Body of pancreas (tissue), 4 donors: Measurements from ENCODE around the gene DRD1. TPM values are rescaled to one million over a fixed set of nuclear protein-coding genes. Genes with fewer than 3 reads are reported as not detected.
"Not testable (repeated sequence)": the region's sequence is repeated elsewhere in the genome, so short reads cannot be mapped to it uniquely, and the experiment has no call there.

ENCODE experiments used
- ATAC-seq: fragments of 150-250 bp; one replicate; pipeline ENCODE4 v1.9.1; 2016
- DNase-seq, 4 donors: peaks; one replicate each; pipeline ENCODE4 v3.0.0-alpha.2; 2019
- H3K27ac ChIP-seq, 4 donors: fragments of 200-600 bp; sonication (generic); 1 replicate in 3 of 4; 2 replicates in 1 of 4; pipeline versions ENCODE4 v1.5.1 to v1.6.1; 2016 to 2019; ENCODE audit warnings: mild to moderate bottlenecking in 1 of 4, mixed read lengths in 1 of 4, moderate library complexity in 1 of 4
- H3K27me3 ChIP-seq, 2 donors: fragments of 200-600 bp; sonication (generic); one replicate each; pipeline ENCODE4 v1.6.0; 2016; ENCODE audit warnings: mild to moderate bottlenecking in 1 of 2
- H3K36me3 ChIP-seq, 2 donors: fragments of 200-600 bp; sonication (generic); replicated peaks in 1 of 2; 2 replicates each; pipeline ENCODE4 v1.5.1; 2016; ENCODE audit warnings: low read depth in 2 of 2; ENCODE audit not compliant: insufficient read depth in 1 of 2
- H3K4me1 ChIP-seq: fragments of 200-600 bp; sonication (generic); one replicate; pipeline ENCODE4 v1.6.0; 2016
- H3K4me3 ChIP-seq, 2 donors: fragments of 200-600 bp; sonication (generic); 1 replicate in 1 of 2; 2 replicates in 1 of 2; pipeline ENCODE4 v1.5.1; 2016 to 2019
- H3K9me3 ChIP-seq, 3 donors: fragments of 200-600 bp; sonication (generic); 1 replicate in 2 of 3; 2 replicates in 1 of 3; pipeline ENCODE4 v1.5.1; 2016
- CTCF ChIP-seq, 7 experiments: fragments of 450-650 bp in 4 of 7; fragments of 200-600 bp in 3 of 7; sonication (generic) in 3 of 7; IDR thresholded peaks; one replicate each; pipeline ENCODE4 v1.5.1; 2016 to 2019; ENCODE audit warnings: antibody characterized with exemption in 7 of 7
- POLR2A ChIP-seq, 3 donors: fragments of 450-650 bp; IDR thresholded peaks; one replicate each; pipeline ENCODE4 v1.6.1; 2016; ENCODE audit warnings: antibody characterized with exemption in 3 of 3, mild to moderate bottlenecking in 2 of 3
- WGBS, 2 donors: methylation state at CpG; one replicate each; pipeline ENCODE4 v1.1.5; 2017; 5-methylcytosine and 5-hydroxymethylcytosine counted together
- intact Hi-C: fragments of 100-400 bp; cut with DNase I; formaldehyde crosslinking; loops from one replicate; pipeline ENCODE4 v1.15.1; 2023
- total RNA-seq, 2 donors: library from RNA; depleted of rRNA; stranded (reverse); fragments of >200 nt; gene quantifications; one replicate each; pipeline ENCODE4 v1.1.0, GENCODE V29; 2016

Gene DRD1
- total RNA-seq, 2 donors from 2014 or later: not detected

GRCh38 chr5:175418251-175418650 is 25.7 kb downstream of the DRD1 start:
- Histone ChIP-seq H3K4me3 (no peak overlapping the region), H3K27me3 (no peaks in the 10 kb centered on the region), H3K27ac (no peak overlapping the region), H3K9me3 (no peaks in the 10 kb centered on the region), H3K36me3 (no peaks in the 10 kb centered on the region), H3K4me1 (no peaks in the 10 kb centered on the region)
- intact Hi-C loops: no loop called here
- DNase-seq (no peak), ATAC-seq (no peak)
- TF ChIP-seq CTCF (IDR thresholded peaks at IDR 0.05) (no peak), POLR2A (IDR thresholded peaks at IDR 0.05) (no peak)
- WGBS, 2 donors: 80 to 86% methylated on average over 1 of the region's 1 CpG

GRCh38 chr5:175417384-175417783 is 26.6 kb downstream of the DRD1 start:
- no peak overlapping the region for H3K27ac ChIP-seq
- H3K36me3 ChIP-seq: no peaks in the 10 kb centered on the region
- no peaks in the 10 kb centered on the region for H3K27me3 ChIP-seq
- no peak for ATAC-seq
- H3K4me3 ChIP-seq: no peak overlapping the region
- no peaks in the 10 kb centered on the region for H3K4me1 ChIP-seq
- intact Hi-C loops: no loop called here
- no peaks in the 10 kb centered on the region for H3K9me3 ChIP-seq
- no peak for DNase-seq
- 48 to 50% methylated on average over 2 of the region's 2 CpGs for WGBS, 2 donors
- TF ChIP-seq POLR2A (IDR thresholded peaks at IDR 0.05): no peak
- TF ChIP-seq CTCF (IDR thresholded peaks at IDR 0.05): no peak

- ATAC-seq: no peak
- H3K4me1 ChIP-seq: no peaks in the 10 kb centered on the region
- no peaks in the 10 kb centered on the region for H3K9me3 ChIP-seq
- DNase-seq: no peak
- WGBS, 2 donors: 77 to 91% methylated on average over 2 of the region's 2 CpGs
- H3K27ac ChIP-seq: no peak overlapping the region
- H3K4me3 ChIP-seq: no peak overlapping the region
- H3K36me3 ChIP-seq: no peaks in the 10 kb centered on the region
- H3K27me3 ChIP-seq: no peaks in the 10 kb centered on the region
- intact Hi-C loops: no loop called here
- no peak for TF ChIP-seq POLR2A (IDR thresholded peaks at IDR 0.05)
- TF ChIP-seq CTCF (IDR thresholded peaks at IDR 0.05): no peak
These were observed 28.7 kb downstream of the DRD1 start for GRCh38 chr5:175415303-175415702.

- TF ChIP-seq CTCF (IDR thresholded peaks at IDR 0.05): no peak
- TF ChIP-seq POLR2A (IDR thresholded peaks at IDR 0.05): no peak
- intact Hi-C loops: no loop called here
These were observed 33.1 kb downstream of the DRD1 start for GRCh38 chr5:175410926-175411325.

GRCh38 chr5:175406300-175406699 is 37.7 kb downstream of the DRD1 start:
- Histone ChIP-seq H3K27ac (no peak overlapping the region), H3K36me3 (no peaks in the 10 kb centered on the region), H3K4me3 (no peak overlapping the region), H3K27me3 (no peaks in the 10 kb centered on the region), H3K4me1 (no peaks in the 10 kb centered on the region), H3K9me3 (no peaks in the 10 kb centered on the region)
- DNase-seq (no peak), ATAC-seq (no peak)
- 60 to 81% methylated on average over 3 of the region's 3 CpGs for WGBS, 2 donors
- no peak for TF ChIP-seq POLR2A (IDR thresholded peaks at IDR 0.05)
- no peak for TF ChIP-seq CTCF (IDR thresholded peaks at IDR 0.05)
- intact Hi-C loops: no loop called here

More at GRCh38 chr5:175410926-175411325, 33.1 kb downstream of the DRD1 start:
- H3K4me1 ChIP-seq: no peaks in the 10 kb centered on the region
- WGBS, 2 donors: 39 to 41% methylated on average over 2 of the region's 2 CpGs
- DNase-seq (no peak), ATAC-seq (no peak)
- no peaks in the 10 kb centered on the region for H3K9me3 ChIP-seq
- no peak overlapping the region for H3K4me3 ChIP-seq
- no peaks in the 10 kb centered on the region for H3K36me3 ChIP-seq
- no peaks in the 10 kb centered on the region for H3K27me3 ChIP-seq
- H3K27ac ChIP-seq: no peak overlapping the region

GRCh38 chr5:175397590-175398297 is 46.2 kb downstream of the DRD1 start:
- WGBS, 2 donors: 49 to 53% methylated on average over 21 to 26 of the region's 28 CpGs
- ATAC-seq, intact Hi-C loops: not testable (repeated sequence)

GRCh38 chr5:175395430-175395829 is 48.6 kb downstream of the DRD1 start:
- ATAC-seq, H3K36me3 ChIP-seq, H3K9me3 ChIP-seq, DNase-seq, intact Hi-C loops, H3K27ac ChIP-seq, H3K4me3 ChIP-seq, H3K4me1 ChIP-seq, H3K27me3 ChIP-seq: not testable (repeated sequence)
- WGBS, 2 donors: 90 to 92% methylated on average over 4 of the region's 4 CpGs

More at GRCh38 chr5:175397590-175398297, 46.2 kb downstream of the DRD1 start:
- not testable (repeated sequence) for H3K9me3 ChIP-seq, H3K4me1 ChIP-seq, H3K36me3 ChIP-seq, DNase-seq, H3K27me3 ChIP-seq, H3K27ac ChIP-seq, H3K4me3 ChIP-seq
